GM19023 (cell line): Measurements from ENCODE around the gene HRCT1.
"Not testable (repeated sequence)": the region's sequence is repeated elsewhere in the genome, so short reads cannot be mapped to it uniquely, and the experiment has no call there.

ENCODE experiments used
- ATAC-seq: cut with Tn5 transposase; IDR thresholded peaks from one replicate; pipeline ENCODE4 v1.9.1; 2021; ENCODE audit warnings: mild to moderate bottlenecking, moderate library complexity; ENCODE audit not compliant: unreplicated experiment

Gene HRCT1

DNA sequence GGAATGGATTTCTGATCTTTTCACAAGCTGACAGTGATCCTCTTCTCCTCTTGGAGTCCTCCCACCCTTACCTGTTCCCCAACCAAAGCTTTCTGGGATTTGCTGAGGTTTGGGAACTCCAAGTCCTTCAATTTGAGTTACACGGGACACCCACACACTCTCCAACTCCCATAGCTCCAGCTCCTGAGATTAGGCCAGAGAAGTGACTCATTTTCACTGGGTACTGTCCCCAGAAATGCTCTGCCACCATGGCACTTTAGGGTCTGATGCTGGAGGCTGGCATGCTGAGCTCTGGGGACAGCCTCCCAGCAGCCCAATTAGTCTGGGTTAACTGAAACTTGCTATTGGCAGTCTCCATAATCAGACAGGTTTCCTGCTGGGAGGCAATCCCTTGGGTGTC is 14.0 kb upstream of the HRCT1 start:
- ATAC-seq = no peak

DNA sequence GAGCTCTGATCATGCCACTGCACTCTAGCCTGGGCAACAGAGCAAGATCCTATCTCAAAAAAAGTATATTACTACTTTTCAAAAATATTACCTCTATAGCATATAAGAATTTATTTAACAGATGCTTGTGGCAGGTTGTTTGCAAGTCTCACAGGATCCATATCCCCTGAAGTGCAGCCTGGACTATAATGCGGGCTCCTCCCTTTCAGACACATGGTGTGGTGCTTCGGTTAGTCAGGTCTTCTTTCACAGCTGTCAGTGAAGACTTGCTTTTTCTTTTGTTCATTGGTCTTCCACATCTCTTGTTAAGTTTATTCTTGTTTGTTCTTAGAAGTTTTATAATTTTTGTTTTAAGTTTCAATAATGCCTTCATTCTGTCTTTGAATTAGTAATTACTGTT is 9.4 kb upstream of the HRCT1 start:
- no peak for ATAC-seq

DNA sequence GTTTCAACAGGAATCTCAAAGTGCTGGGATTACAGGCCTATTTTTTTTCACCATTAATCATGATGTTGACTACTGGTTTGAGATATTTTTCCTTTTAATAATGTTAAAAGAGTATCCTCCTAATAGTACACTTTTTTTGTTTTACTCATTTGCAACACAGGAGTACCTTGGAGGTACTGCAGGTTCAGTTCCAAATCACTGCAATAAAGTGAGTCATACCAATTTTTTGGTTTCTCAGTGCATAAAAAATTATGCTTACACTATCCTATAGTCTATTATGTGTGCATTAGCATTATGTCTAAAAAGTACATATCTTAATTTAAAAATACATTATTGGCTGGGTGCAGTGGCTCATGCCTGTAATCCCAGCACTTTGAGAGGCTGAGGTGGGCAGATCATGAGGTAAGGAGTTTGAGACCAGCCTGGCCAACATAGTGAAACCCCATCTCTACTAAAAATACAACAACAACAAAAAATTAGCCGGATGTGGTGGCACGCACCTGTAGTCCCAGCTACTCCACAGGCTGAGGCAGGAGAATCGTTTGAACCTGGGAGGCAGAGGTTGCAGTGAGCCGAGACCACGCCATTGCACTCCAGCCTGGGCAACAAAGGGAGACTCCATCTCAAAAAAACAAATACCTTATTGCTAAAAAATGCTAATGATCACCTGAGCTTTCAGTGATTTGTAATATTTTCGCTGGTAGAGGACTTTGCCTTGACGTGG is 8.5 kb upstream of the HRCT1 start:
- not testable (repeated sequence) for ATAC-seq

DNA sequence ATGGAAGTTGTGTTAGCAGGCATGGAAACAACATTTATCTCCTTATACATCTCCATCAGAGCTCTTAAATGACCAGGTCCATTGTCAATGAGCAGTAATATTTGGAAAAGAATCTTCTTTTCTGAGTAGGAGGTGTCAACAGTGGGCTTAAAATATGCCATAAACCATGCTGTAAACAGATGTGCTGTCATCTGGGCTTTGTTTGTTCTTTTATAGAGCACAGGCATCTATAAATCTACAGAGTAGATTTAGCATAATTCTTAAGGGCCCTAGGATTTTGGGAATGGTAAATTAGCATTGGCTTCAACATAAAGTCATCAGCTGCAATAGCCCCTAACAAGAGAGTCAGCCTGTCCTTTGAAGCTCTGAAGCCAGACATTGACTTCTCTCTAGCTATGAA is 7.7 kb upstream of the HRCT1 start:
- ATAC-seq = no peak

- ATAC-seq = no peak
These were observed 7.0 kb upstream of the HRCT1 start for GRCh38 chr9:35899021-35899420.

DNA sequence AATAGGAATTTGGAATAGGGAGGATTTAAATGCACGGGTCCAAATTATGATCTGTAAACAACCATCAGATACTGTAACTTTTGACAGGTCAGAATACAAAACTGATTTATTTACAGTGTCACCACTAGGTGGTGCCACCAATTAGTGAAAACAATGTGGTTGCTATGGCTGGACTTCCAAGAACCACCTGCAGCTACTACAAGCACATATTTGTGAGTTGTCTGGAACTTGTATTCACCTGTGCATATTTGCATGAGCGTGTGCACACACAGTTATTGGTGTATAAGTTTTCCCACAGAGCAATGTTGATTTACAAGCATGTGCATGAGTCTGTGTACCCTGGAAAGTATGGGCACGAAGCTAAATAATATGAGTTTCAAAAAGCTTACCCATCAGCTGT is 3.0 kb upstream of the HRCT1 start:
- no peak for ATAC-seq

DNA sequence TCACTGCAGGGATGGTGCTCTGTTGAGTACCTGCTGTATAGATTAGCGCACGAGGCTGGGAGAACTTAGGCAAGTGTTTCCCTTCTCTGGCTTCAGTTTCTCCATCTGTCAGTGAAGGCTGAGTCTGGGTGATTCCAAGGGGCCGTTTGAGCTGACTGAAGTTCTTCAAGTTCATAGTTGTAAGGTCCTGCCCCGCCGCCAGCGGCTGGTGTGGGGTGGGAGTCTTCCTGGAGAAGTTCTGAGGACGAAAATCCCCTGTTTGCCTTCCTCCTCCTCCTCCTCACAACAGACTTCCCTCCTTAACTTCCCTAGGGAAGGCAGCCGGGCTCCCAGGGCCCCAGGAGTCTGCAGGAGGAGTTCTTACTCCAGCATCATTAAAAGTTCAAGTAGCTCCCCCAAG is 1.7 kb upstream of the HRCT1 start:
- no peak for ATAC-seq

DNA sequence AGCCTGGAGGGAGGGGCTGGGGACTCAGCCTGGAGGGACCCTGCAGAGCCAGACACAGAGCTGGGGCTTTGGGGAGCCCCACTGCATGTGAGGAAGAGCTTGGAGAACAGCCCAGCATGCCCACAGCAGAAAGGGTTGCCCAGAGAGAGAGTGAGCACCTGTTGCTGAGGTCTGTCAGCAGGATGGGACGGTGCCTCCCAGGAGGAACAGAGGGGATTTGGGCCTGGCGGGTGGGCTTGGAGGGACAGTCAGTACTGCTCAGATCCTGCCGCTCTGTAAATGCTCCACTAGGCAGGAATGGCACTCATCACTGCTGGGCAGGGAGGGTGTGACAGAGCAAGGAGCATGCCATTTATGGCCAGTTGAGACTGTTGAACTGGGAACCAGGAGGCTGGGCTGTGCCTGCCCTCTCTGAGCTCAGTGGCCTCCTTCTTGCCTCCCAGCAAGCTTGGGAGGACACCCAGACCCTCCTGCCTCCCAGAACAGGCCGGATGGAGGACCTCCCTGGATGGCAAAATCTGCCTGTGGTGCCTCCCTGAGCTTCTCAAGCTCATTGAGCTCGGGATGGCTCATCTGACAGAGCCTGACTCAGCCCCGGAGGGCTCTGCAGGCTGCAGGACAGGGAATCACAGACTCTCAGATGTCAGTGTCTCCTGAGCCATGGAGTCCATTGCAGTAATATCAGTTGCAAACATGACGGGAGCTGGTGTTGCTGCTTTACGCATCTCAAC is 786 bp upstream of the HRCT1 start:
- ATAC-seq = no peak

DNA sequence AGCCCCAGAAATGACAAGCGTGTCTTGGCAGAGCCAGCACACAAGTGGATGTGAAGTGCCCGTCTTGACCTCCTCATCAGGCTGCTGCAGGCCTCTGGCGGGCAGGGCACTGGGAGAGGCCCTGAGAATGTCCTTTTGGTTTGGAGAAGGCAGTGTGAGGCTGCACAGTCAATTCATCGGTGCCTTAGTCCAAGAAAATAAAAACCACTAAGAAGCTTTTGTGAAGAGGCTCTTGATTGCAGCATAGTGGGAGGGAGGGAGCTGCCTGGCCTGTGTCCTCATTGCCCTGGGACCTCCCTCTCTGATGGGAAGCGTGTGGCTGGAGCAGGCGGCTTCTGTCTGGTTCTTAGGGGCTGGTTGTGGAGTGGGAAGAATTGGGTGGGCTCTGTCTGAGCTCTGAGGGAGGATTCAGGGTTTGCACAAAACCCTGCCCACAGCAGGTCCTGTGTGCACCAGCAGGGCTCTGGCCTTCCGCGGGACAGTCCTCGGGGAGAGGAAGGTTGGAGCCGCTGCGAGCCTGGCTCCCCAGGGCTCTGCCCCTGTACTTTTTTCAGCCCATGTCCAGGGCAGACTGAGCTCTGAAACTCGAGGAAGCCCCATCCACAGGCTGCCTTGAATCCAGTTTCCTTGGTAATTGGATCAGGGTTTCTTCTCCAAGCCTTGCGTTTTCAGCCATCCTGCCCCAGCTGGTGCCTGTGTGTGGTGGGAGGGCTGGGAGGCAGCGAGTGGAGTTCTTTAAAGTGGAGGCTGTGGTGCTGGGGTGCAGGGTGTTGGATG is 1.1 kb downstream of the HRCT1 start:
- no peak for ATAC-seq

DNA sequence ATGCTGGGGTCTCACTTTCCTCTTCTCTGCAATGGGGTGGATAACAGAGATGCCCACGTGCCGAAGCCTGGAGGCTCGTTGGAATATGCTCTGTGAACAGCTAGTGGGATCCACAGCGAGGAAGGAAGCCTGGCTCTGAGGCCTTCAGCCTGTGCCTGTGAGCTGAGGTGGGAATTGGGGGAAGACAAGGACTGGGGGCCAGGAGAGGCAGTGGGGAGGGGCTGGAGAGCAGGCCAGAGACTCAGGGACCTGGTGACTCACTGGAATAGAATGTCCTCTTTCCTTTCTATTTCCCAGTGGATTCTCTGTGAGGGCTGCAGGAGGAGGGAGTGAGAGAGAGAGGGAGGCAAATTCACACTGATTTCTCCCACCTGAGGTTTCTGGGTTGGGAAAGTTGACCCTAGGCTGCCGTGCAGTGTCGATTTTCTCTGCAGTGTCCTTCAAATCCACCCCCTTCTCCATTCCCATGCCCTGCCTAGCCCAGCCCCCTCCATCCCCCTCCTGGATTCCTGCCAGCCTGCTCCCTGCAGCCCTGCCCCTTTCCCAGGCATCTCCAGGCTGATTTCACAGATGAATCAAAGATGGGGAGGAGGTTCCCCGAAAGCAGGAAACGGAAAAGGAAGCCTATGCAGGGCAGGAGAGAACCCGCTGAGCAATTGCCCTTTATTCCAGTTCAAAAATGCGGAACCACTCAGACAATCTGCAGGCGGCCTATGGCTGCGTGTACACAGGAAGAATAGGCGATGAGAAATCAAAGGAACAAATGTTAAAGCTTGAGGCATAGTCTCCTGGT is 1.9 kb downstream of the HRCT1 start:
- no peak for ATAC-seq

GRCh38 chr9:35908504-35909125 is 2.6 kb downstream of the HRCT1 start:
- no peak for ATAC-seq

GRCh38 chr9:35909274-35909673 is 3.3 kb downstream of the HRCT1 start, which contains the start of gene SPAAR:
Gene SPAAR, plus strand, starts transcription at chr9:35909490. Its CDS starts 974 bp downstream, at chr9:35910464.
- ATAC-seq = no peak

GRCh38 chr9:35909687-35910612 is 3.9 kb downstream of the HRCT1 start:
- ATAC-seq = no peak

- no peak for ATAC-seq
These were observed 4.8 kb downstream of the HRCT1 start for GRCh38 chr9:35910613-35911359.

GRCh38 chr9:35911690-35912089 is 5.7 kb downstream of the HRCT1 start:
- no peak for ATAC-seq

GRCh38 chr9:35912791-35913400 is 6.9 kb downstream of the HRCT1 start:
- ATAC-seq = no peak

GRCh38 chr9:35913429-35913828 is 7.4 kb downstream of the HRCT1 start:
- not testable (repeated sequence) for ATAC-seq

DNA sequence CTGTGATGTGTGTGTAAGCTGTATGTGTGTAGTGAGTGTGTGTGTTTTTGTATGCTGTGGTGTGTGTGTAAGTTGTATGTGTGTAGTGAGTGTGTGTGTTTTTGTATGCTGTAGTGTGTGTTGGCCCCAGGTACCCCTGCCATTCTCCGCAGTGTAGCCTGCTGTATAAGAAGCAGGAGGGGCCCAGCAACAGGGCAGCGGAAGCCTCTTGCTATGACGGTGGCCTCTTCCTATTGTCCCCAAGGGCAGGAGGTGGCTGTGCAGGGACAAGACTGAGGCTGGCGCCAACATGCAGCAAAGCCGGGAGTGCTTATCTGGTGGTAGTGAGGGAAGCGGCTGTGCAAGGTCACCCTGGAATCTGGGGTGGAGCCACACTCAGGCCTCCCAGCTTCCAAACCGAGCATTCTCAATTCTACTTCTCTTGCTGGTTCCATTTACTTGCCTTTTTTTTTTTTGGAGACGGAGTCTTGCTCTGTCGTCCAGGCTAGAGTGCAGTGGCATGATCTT is 8.4 kb downstream of the HRCT1 start:
- no peak for ATAC-seq
